ENCODE data around the gene ADCY2.

Gene ADCY2

DNA sequence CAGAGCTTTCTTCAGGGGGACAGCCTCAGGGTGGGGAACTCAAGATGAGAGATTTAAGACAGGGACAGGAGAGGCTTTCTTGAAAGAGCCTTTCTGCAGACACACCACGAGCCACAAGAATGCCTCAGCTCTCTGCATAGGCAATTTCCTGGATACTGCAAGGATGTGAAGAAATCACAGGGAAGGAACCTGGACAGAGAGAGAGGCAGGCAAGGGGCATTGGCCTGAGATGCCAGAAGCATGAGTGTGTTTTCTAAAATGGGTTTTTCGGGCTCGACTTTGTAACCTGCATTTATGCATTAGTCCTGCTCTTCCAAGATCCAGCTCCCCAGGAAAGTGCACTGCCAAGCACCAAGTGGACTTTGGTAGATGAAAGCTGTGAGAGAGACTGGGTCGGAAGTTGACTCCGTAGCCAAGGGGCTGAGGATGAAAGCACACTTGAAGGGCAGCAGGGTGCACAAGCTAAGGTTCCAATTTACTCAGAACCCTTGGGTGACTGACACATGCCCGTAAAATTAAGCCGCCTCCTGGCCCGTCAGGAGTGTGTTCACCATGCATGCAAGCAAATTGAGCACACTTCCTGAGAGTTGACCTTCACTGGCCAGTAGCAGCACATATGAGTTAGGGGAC, 364.1 kb downstream of the ADCY2 start:
- H3K4me1 ChIP-seq (ENCODE audit: low read length), result no peaks in the 10 kb centered on the region; the same call in 1 of the 2 replicates
- no peaks in the 10 kb centered on the region for H3K9me3 ChIP-seq (ENCODE audit: insufficient read depth, low read length)
- H3K36me3 ChIP-seq (replicated peaks; ENCODE audit: low read depth, low read length), result no peaks in the 10 kb centered on the region
- H3K4me3 ChIP-seq (ENCODE audit: low read length), result no peak overlapping the region
- H3K27me3 ChIP-seq (ENCODE audit: low read depth, low read length), result no peaks in the 10 kb centered on the region
- no peak overlapping the region for H3K27ac ChIP-seq (ENCODE audit: low read length)
- no peak overlapping the region for H3K4me2 ChIP-seq (ENCODE audit: low read length)
- H3K9ac ChIP-seq (ENCODE audit: low read length), result no peak overlapping the region
- no peak overlapping the region for H2AFZ ChIP-seq (ENCODE audit: low read depth, low read length)
- TF ChIP-seq, protein P1, sequence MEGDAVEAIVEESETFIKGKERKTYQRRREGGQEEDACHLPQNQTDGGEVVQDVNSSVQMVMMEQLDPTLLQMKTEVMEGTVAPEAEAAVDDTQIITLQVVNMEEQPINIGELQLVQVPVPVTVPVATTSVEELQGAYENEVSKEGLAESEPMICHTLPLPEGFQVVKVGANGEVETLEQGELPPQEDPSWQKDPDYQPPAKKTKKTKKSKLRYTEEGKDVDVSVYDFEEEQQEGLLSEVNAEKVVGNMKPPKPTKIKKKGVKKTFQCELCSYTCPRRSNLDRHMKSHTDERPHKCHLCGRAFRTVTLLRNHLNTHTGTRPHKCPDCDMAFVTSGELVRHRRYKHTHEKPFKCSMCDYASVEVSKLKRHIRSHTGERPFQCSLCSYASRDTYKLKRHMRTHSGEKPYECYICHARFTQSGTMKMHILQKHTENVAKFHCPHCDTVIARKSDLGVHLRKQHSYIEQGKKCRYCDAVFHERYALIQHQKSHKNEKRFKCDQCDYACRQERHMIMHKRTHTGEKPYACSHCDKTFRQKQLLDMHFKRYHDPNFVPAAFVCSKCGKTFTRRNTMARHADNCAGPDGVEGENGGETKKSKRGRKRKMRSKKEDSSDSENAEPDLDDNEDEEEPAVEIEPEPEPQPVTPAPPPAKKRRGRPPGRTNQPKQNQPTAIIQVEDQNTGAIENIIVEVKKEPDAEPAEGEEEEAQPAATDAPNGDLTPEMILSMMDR (IDR thresholded peaks at IDR 0.05; ENCODE audit: low read depth, low read length), result no peak
- no peak for TF ChIP-seq EZH2phosphoT487 (IDR thresholded peaks at IDR 0.05; ENCODE audit: low read depth)
- H3K79me2 ChIP-seq (ENCODE audit: low read length), result no peaks in the 10 kb centered on the region
- no peaks in the 10 kb centered on the region for H4K20me1 ChIP-seq (ENCODE audit: insufficient read depth, low read length)

DNA sequence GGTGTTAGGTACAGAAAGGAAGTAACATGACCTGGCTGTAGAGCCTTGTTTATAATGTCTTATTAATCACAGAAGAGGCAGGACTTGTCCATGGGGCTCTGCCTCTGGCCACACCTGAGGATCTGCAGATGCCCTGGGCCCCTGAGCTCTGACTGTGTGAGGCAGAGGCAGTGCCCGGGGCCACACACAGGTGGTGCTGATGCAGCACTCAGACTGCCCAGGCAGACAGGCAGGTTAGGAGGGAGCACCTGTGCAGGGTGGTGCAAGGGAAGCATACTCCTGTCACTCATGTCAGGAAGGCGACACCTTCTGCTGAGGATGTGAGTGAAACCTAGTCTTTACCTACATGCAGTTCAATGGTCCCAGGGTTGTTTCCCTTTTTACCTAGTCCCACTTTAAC, 366.3 kb downstream of the ADCY2 start:
- H3K36me3 ChIP-seq (replicated peaks; ENCODE audit: low read depth, low read length), result no peaks in the 10 kb centered on the region

DNA sequence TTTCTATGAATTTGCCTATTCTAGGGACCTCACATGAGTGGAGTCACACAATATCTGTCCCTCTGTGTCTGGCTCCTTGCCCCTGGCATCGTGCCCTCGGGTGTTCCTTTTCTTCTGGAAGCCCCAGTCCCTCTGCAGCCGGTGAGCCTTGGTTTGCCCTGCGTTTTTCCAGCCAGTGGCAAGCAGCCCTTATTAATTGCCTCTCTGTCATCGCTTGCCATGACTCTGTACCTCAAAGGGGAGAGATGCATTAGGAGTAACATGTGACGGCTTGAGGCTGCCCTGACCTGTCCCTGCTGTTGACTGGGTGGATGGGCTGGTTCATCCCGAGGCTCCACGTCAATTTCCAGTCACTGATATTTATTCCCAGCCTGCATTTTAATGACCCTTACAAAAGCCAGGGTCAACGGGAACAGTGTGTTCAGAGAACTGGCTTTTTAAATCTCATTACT, 367.7 kb downstream of the ADCY2 start:
- H3K9ac ChIP-seq (ENCODE audit: low read length), result no peak overlapping the region
- no peak overlapping the region for H2AFZ ChIP-seq (ENCODE audit: low read depth, low read length)
- H3K4me1 ChIP-seq (ENCODE audit: low read length), result no peaks in the 10 kb centered on the region
- no peak overlapping the region for H3K27ac ChIP-seq (ENCODE audit: low read length)
- H3K36me3 ChIP-seq (replicated peaks; ENCODE audit: low read depth, low read length), result no peaks in the 10 kb centered on the region
- H4K20me1 ChIP-seq (ENCODE audit: insufficient read depth, low read length), result no peaks in the 10 kb centered on the region
- H3K79me2 ChIP-seq (ENCODE audit: low read length), result no peaks in the 10 kb centered on the region
- H3K27me3 ChIP-seq (ENCODE audit: low read depth, low read length), result no peaks in the 10 kb centered on the region
- TF ChIP-seq EZH2phosphoT487 (IDR thresholded peaks at IDR 0.05; ENCODE audit: low read depth), result no peak
- TF ChIP-seq, protein P1 (IDR thresholded peaks at IDR 0.05; ENCODE audit: low read depth, low read length), result no peak
- H3K4me3 ChIP-seq (ENCODE audit: low read length), result no peak overlapping the region
- H3K4me2 ChIP-seq (ENCODE audit: low read length), result no peak overlapping the region
- H3K9me3 ChIP-seq (ENCODE audit: insufficient read depth, low read length), result no peaks in the 10 kb centered on the region

More for the DNA sequence above, 366.3 kb downstream of the ADCY2 start:
- H3K27ac ChIP-seq (ENCODE audit: low read length), result no peak overlapping the region
- no peak overlapping the region for H3K9ac ChIP-seq (ENCODE audit: low read length)
- no peaks in the 10 kb centered on the region for H3K79me2 ChIP-seq (ENCODE audit: low read length)
- H3K9me3 ChIP-seq (ENCODE audit: insufficient read depth, low read length), result no peaks in the 10 kb centered on the region
- no peaks in the 10 kb centered on the region for H3K27me3 ChIP-seq (ENCODE audit: low read depth, low read length)
- no peak overlapping the region for H3K4me3 ChIP-seq (ENCODE audit: low read length)
- TF ChIP-seq, protein P1 (IDR thresholded peaks at IDR 0.05; ENCODE audit: low read depth, low read length), result no peak
- no peak for TF ChIP-seq EZH2phosphoT487 (IDR thresholded peaks at IDR 0.05; ENCODE audit: low read depth)
- H3K4me2 ChIP-seq (ENCODE audit: low read length), result no peak overlapping the region
- H4K20me1 ChIP-seq (ENCODE audit: insufficient read depth, low read length), result no peaks in the 10 kb centered on the region
- H3K4me1 ChIP-seq (ENCODE audit: low read length), result no peaks in the 10 kb centered on the region
- H2AFZ ChIP-seq (ENCODE audit: low read depth, low read length), result no peak overlapping the region

DNA sequence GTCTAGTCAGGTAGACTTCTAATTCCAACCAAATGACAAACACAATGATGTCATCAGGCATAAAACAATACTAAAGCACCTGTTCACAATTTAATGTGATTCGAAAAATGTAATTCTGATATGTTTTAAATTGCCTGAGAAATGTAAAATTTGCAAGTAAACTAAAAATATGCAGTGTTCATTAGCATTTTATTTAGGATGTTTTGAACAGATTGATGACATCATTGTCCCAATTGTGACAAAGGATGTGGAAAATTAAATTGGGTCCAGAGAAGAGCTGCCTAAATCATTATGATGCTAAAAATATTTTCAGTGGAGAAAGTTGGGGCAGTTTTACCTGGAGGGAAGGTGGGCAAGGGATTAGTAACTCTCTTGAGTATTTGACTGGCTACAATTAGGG, 368.5 kb downstream of the ADCY2 start:
- Histone ChIP-seq H3K4me2 (ENCODE audit: low read length) (no peak overlapping the region), H3K9ac (ENCODE audit: low read length) (no peak overlapping the region), H3K27me3 (ENCODE audit: low read depth, low read length) (no peaks in the 10 kb centered on the region), H3K9me3 (ENCODE audit: insufficient read depth, low read length) (no peaks in the 10 kb centered on the region), H3K79me2 (ENCODE audit: low read length) (no peaks in the 10 kb centered on the region), H4K20me1 (ENCODE audit: insufficient read depth, low read length) (no peaks in the 10 kb centered on the region), H3K4me3 (ENCODE audit: low read length) (no peak overlapping the region), H2AFZ (ENCODE audit: low read depth, low read length) (no peak overlapping the region), H3K27ac (ENCODE audit: low read length) (no peak overlapping the region), H3K36me3 (replicated peaks; ENCODE audit: low read depth, low read length) (no peaks in the 10 kb centered on the region), H3K4me1 (ENCODE audit: low read length) (no peaks in the 10 kb centered on the region)
- no peak for TF ChIP-seq EZH2phosphoT487 (IDR thresholded peaks at IDR 0.05; ENCODE audit: low read depth)

Measured in OCI-LY3 (cell line).